Upper lobe of left lung (tissue), 4 donors: ENCODE measurements around the gene PLCG2.

ENCODE experiments used
- CTCF ChIP-seq, 6 experiments: fragments of 450-650 bp in 4 of 6; fragments of 200-600 bp in 2 of 6; sonication (generic) in 2 of 6; IDR thresholded peaks; one replicate each; pipeline ENCODE4 v1.5.1; 2016 to 2019; ENCODE audit warnings: antibody characterized with exemption in 6 of 6
- POLR2A ChIP-seq, 4 donors: fragments of 450-650 bp; IDR thresholded peaks; one replicate each; pipeline ENCODE4 v1.5.1; 2016 to 2017; ENCODE audit warnings: antibody characterized with exemption in 4 of 4, mild to moderate bottlenecking in 2 of 4
- POLR2AphosphoS5 ChIP-seq, 2 donors: sonication (generic); formaldehyde crosslinking; IDR thresholded peaks; one replicate each; pipeline ENCODE4 v1.5.1; 2017; ENCODE audit warnings: antibody characterized with exemption in 2 of 2

- TF ChIP-seq CTCF (IDR thresholded peaks at IDR 0.05) (no peak), POLR2AphosphoS5 (IDR thresholded peaks at IDR 0.05) (peak; percentile 82 to 83), POLR2A (IDR thresholded peaks at IDR 0.05) (no peak)
Measured at GRCh38 chr16:81866820-81867440, 87.8 kb downstream of the PLCG2 start.
